AG10803 (cell line): ENCODE results near the gene GALNT2.

Source experiments
- DNase-seq: peaks from one replicate; pipeline ENCODE4 v3.0.0; 2010; ENCODE audit warnings: low read depth
- H3K4me3 ChIP-seq: 2 replicates; pipeline ENCODE4 v1.5.1; 2011; ENCODE audit warnings: mild to moderate bottlenecking, low read length, control low read depth
- CTCF ChIP-seq: conservative IDR thresholded peaks from 2 replicates; pipeline ENCODE4 v1.5.1; 2011; ENCODE audit warnings: mild to moderate bottlenecking, low read length, control low read depth, inconsistent platforms

The GALNT2 gene

GRCh38 chr1:230144758-230145504, 77.9 kb downstream of the GALNT2 start:
- DNase-seq, result no peak
- no peak for TF ChIP-seq CTCF
- no peak overlapping the region for H3K4me3 ChIP-seq

- no peak for DNase-seq
- H3K4me3 ChIP-seq, result no peak overlapping the region
- no peak for TF ChIP-seq CTCF
These were observed 78.5 kb downstream of the GALNT2 start for GRCh38 chr1:230145505-230145899.

- DNase-seq, result no peak
- no peak overlapping the region for H3K4me3 ChIP-seq
- TF ChIP-seq CTCF, result no peak
These were observed 79.0 kb downstream of the GALNT2 start for GRCh38 chr1:230145953-230146476.

- no peak for DNase-seq
- no peak for TF ChIP-seq CTCF
- no peak overlapping the region for H3K4me3 ChIP-seq
These were observed 79.7 kb downstream of the GALNT2 start for GRCh38 chr1:230146709-230147108.

GRCh38 chr1:230147253-230148125, 80.5 kb downstream of the GALNT2 start:
- TF ChIP-seq CTCF, result no peak
- no peak overlapping the region for H3K4me3 ChIP-seq
- DNase-seq, result no peak

GRCh38 chr1:230148126-230148652, 81.2 kb downstream of the GALNT2 start:
- no peak for DNase-seq
- H3K4me3 ChIP-seq, result no peak overlapping the region
- TF ChIP-seq CTCF, result no peak
